Measurements from ENCODE around the gene GRAMD4. TPM values are rescaled to one million over a fixed set of nuclear protein-coding genes. Genes with fewer than 3 reads are reported as not detected.

The GRAMD4 gene
- total RNA-seq, 2 experiments from 2014 or later = 46.9 to 52.4 TPM

GRCh38 chr22:46612904-46613605, 7.1 kb upstream of the GRAMD4 start:
- H3K4me3 ChIP-seq (ENCODE audit: low read depth, low read length, poor library complexity, severe bottlenecking) = peak overlapping the region; percentile 71
- H3K4me1 ChIP-seq (ENCODE audit: insufficient read depth, low read length, poor library complexity, severe bottlenecking) = peaks cover 28% of the 10 kb centered on the region
- peak overlapping the region; percentile 89 for H3K4me2 ChIP-seq (ENCODE audit: low read length)
- no peaks in the 10 kb centered on the region; the same call in 1 of the 2 replicates for H4K20me1 ChIP-seq (ENCODE audit: insufficient read depth, low read length)
- DNase-seq (ENCODE audit: low spot score) = no peak
- H3K9me3 ChIP-seq (ENCODE audit: low read length) = no peaks in the 10 kb centered on the region
- peaks cover 16% of the 10 kb centered on the region; the same call in 1 of the 2 replicates for H3K79me2 ChIP-seq (ENCODE audit: insufficient read depth, low read depth, low read length)
- TF ChIP-seq EZH2phosphoT487 (IDR thresholded peaks at IDR 0.05; ENCODE audit: borderline replicate concordance, low read depth, low read length) = no peak
- no peak for TF ChIP-seq CTCF (conservative IDR thresholded peaks at IDR 0.05; ENCODE audit: low read length)
- H3K36me3 ChIP-seq (ENCODE audit: insufficient read depth, low read length) = no peaks in the 10 kb centered on the region
- H3K9me2 ChIP-seq (ENCODE audit: insufficient read depth, low read length) = no peaks in the 10 kb centered on the region
- ChIA-PET POLR2A (interaction anchor here (1.4 kb wide), 1 partner anchor 24 kb away, joined by 5 read pairs; no protein-coding TSS in a partner anchor), CTCF (ENCODE audit: unreplicated experiment) (interaction anchor here (0.9 kb wide), 1 partner anchor 24 kb away, joined by 3 read pairs; no protein-coding TSS in a partner anchor)
- BruUV-seq (replicated peaks) = no TSS peak
- no peak overlapping the region; the same call in 1 of the 2 replicates for H2AFZ ChIP-seq (ENCODE audit: low read length)
- intact Hi-C loops (cut with micrococcal nuclease; ENCODE audit: unreplicated experiment) = loop anchor here (1.0 to 5.0 kb wide), 4 partner anchors 20 to 124 kb away; no protein-coding TSS in a partner anchor
- peak overlapping the region; percentile 82 for H3K27ac ChIP-seq (ENCODE audit: low read depth, low read length, poor library complexity, severe bottlenecking)

- ChIA-PET POLR2A (no interaction called here), CTCF (ENCODE audit: unreplicated experiment) (no interaction called here)
- Histone ChIP-seq H3K9me3 (ENCODE audit: low read length) (no peaks in the 10 kb centered on the region), H3K4me1 (ENCODE audit: insufficient read depth, low read length, poor library complexity, severe bottlenecking) (peaks cover 28% of the 10 kb centered on the region), H3K4me3 (ENCODE audit: low read depth, low read length, poor library complexity, severe bottlenecking) (peak overlapping the region; percentile 71), H4K20me1 (ENCODE audit: insufficient read depth, low read length) (no peaks in the 10 kb centered on the region; the same call in 1 of the 2 replicates), H3K9me2 (ENCODE audit: insufficient read depth, low read length) (no peaks in the 10 kb centered on the region), H2AFZ (ENCODE audit: low read length) (peak overlapping the region; percentile 12; the same call in 1 of the 2 replicates), H3K36me3 (ENCODE audit: insufficient read depth, low read length) (no peaks in the 10 kb centered on the region), H3K27ac (ENCODE audit: low read depth, low read length, poor library complexity, severe bottlenecking) (peak overlapping the region; percentile 82), H3K4me2 (ENCODE audit: low read length) (peak overlapping the region; percentile 89), H3K79me2 (ENCODE audit: insufficient read depth, low read depth, low read length) (peaks cover 16% of the 10 kb centered on the region; the same call in 1 of the 2 replicates)
- no TSS peak for BruUV-seq (replicated peaks)
- no peak for TF ChIP-seq CTCF (conservative IDR thresholded peaks at IDR 0.05; ENCODE audit: low read length)
- no peak for TF ChIP-seq EZH2phosphoT487 (IDR thresholded peaks at IDR 0.05; ENCODE audit: borderline replicate concordance, low read depth, low read length)
- peak; percentile 78 for DNase-seq (ENCODE audit: low spot score)
- intact Hi-C loops (cut with micrococcal nuclease; ENCODE audit: unreplicated experiment) = loop anchor here (1.0 to 5.0 kb wide), 4 partner anchors 20 to 123 kb away; no protein-coding TSS in a partner anchor
These were observed 6.6 kb upstream of the GRAMD4 start for GRCh38 chr22:46613606-46614021.
